HG02970 (cell line): ENCODE data around the gene JADE3.

Experiments used
- ATAC-seq: cut with Tn5 transposase; IDR thresholded peaks from one replicate; pipeline ENCODE4 v1.9.1; 2021; ENCODE audit warnings: mild to moderate bottlenecking, moderate library complexity, moderate number of reproducible peaks; ENCODE audit not compliant: unreplicated experiment, low FRiP score

Gene JADE3

DNA sequence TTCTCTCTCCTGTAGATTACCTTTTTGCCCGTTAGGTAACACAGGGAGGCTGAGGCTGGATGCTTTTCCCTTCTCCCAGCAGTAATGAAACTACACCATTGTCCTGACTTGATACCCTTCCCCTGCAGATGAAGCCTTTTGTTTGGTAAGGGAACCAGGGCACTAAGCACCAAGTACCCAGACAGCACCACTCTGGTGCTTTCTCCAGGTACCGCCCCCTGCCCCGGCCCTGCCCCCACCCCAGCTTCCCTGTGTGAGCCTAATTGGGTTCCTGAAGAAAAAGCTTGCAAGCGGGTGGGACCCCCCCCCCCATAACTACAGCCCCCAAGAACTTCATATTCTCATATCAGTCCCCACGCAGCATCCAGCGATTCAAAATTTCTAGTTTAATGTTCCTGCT lies 79.8 kb downstream of the JADE3 start:
- ATAC-seq: no peak

DNA sequence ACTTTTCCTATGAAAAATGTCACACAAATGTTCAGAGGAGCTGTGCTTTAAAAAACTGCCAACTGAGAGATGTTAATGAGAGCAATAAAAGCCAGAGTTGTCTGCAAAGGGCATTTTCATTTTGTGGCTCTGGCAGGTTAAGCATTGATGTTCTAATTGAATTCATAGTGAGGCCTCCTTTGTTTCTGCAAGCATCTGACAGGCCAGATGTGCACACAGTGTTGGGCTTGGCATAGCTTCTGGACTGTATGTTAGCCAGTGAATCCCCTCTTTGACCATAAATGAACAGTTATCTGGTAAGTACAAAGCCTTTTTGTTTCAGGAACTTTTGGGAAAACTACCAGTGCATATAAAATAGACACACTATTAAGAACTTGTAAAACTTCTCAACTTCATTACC lies 81.9 kb downstream of the JADE3 start:
- no peak for ATAC-seq

DNA sequence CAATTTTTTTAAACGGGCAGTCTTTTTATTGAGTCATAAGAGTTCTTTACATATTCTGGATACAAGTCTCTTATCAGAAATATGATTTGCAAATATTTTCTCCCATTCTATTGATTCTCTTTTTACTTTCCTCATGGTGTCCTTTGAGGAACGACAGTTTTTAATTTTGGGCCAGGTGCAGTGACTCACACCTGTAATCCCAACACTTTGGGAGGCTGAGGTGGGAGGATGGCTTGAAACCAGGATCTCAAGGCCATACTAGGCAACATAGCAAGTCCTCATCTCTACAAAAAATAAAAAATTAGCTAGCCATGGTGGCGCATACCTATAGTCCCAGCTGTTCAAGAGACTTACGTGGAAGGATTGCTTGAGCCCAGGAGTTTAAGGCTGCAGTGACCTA lies 99.9 kb downstream of the JADE3 start:
- no peak for ATAC-seq

DNA sequence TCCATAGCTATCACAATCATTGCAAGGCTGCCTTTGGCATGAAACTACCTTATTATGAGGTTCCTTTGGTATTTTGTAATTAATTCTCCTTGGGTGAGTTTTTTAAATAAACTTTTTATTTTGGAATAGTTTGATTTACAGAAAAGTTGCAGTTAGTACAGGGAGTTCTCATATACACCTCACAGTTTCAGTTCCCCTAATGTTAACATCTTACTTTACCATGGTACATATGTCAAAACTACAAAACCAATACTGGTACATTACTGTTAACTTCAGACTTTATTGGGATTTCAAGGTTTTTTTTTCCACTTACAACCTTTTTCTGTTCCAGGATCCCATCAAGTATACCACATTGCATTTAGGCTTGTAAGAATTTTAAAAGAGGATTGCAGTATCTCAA lies 114.0 kb downstream of the JADE3 start:
- ATAC-seq: no peak

DNA sequence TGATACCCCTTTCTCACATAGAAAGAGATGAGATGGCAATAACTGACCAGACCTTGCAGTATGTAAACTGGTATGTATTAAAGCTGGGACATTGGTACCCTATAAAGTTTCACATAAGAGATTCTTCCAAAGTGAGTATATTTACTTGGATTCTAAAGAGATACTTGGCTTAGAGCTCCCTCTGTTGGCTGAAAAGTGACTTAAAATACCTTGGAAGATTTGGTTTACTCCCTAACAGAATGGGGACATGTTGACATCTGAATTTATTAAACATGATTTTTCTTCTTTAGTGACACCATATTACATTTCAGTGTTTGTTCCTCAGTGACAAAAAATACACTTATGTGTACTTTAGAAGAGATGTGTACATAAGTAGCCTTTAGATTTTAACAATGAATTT lies 118.1 kb downstream of the JADE3 start:
- ATAC-seq: no peak

DNA sequence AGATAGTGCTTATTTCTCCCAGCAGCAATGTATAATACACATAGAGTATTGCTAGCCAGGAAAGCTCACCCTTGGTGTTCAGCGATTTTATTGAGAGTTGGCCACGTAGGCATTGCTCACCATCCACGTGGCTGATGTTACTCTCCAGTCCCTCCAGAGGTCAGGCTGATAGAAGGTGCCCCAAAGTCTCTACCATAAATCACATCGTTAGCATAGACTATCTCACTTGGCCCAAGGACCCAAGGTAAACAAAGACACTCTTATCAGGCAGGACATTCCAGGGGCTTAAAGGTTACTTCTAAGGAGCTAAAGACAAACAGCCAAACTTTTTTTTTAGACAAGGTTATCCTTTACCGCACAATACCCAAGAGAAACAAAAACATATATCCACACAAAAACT lies 135.8 kb downstream of the JADE3 start:
- no peak for ATAC-seq

DNA sequence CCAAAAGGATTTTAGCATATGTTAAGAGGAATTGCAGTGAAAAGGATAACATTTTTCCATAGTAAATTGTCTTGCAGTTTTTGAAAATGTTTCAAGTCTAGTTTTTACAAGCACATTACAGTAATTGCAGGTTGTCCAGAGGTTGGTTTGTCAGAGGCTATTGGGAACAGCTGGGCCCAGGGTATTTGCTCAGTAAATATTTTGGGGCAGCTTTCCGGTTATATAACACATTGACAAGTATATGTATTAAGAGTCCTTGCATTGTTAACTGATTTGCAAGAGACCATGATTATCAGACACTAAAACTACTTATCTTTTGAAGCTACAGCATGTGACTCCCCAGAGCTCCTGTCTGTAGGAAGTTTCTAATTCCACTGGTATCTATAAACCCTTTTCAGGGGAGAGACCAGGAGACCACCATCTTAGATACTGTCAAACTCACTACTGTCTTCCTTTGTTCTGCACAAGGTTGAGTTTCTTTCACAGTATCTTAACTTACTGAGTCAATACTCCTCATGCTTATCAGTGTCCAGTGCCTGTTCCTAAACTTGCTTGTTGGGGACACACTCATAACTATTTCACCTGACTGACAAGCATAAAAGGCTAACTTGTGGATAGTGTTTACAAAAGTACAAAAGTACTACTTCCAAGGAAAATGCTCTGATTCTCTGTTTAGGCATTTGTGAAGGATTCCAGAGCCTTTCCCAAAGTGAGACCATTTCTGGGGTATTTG lies 147.1 kb downstream of the JADE3 start:
- no peak for ATAC-seq

DNA sequence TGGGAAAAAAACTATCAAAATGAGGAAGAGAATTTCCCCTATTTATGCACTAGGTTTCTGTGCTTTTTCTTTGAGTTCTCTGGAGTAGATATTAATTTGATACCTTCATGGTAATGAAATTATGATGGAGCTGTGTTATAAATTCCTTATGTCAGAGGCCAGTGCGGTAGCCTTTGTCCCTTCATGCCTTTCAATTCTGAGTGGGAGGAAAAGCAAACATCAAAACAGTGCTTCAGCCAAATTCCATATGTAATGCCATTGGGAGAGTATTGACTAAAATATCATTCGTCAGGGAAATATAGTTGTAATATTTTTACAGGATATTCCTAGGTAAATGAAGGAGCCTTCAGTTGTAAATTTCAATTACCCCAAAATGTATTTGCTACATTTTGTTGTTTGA lies 148.5 kb downstream of the JADE3 start:
- ATAC-seq: no peak

DNA sequence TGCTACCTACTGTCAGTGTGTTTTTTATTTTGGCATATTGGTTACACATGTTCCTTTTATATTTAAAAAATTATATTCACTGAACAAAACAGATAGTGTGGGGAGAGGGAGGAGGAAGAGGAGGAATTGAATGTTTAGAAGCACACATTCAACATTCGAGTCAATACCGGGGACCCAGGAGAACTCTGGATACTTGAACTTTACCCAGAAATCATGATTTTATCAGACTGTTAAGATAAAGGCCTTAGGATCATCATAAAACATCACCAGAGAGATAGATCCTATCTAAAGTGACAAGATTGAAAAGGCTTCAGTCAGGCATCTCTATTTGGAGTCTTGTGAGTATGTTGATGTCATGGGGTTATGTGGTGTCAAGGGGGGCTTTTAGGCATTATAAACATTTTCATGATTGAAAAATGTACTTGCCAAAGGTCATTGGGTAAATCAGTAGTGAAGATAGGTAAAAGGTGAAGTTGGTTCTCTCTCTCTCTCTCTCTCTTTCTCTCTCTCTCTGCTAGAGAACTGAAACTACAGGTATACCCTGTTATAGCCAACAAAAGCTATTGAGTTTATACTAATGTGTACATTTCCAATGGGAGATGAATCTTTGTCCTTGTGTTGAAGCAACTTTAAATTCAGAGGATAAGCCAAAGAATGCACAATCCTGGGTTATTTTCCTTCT lies 149.2 kb downstream of the JADE3 start:
- no peak for ATAC-seq

DNA sequence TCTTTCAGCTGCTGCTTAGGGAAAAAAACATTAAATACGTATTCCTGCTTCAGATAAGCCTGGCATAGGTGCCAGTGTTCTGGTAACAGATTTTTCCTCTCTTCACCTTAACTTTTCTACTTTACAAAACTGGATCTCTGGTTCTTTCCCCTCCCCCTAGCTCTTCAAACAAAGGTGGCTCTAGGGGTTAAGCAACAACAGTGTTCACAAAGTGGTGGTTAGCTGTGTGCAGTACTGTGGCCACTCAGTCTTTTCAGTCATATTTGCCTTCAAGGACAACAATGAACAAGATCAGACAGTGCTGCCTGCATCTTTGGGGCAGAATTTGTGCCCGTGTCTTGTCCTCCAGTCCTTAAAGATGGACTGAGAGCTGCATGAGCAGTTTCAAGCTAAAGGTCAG lies 151.0 kb downstream of the JADE3 start:
- no peak for ATAC-seq

DNA sequence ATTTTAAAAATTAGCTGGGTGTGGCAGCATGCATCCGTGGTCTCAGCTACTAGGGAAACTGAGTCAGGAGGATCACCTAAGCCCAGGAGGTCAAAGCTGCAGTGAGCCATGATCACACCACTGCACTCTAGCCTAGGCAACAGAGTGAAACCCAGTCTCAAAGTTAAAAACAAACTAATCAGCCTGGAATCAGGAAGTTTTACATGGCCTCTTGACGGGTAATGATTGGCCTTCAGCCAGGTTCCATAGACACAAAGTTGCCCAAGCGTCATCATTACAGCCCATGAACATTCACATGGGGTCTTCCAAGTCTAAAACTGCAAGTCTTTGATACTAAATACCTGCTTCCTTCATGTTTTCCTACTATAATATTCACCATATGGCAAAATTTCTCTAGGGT lies 156.0 kb downstream of the JADE3 start:
- no peak for ATAC-seq

DNA sequence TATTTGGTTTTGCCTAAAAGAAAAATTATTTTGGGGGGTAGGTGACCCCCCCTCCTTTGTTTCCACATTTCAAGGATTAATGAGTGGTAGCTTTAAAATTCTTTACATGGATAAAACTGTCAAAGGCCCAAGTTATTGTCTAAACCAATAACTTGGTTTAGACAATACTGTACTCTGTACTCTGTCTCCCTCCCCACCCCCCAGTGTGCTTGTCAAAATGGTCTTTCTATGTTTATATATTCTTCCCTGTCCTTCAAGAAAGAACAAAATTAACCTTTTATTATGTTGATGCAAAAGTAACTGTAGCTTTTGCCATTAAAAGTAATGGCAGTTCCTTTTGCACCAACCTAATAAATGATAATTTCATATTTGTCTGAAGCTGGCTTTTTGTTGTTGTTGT lies 156.5 kb downstream of the JADE3 start:
- ATAC-seq: no peak

DNA sequence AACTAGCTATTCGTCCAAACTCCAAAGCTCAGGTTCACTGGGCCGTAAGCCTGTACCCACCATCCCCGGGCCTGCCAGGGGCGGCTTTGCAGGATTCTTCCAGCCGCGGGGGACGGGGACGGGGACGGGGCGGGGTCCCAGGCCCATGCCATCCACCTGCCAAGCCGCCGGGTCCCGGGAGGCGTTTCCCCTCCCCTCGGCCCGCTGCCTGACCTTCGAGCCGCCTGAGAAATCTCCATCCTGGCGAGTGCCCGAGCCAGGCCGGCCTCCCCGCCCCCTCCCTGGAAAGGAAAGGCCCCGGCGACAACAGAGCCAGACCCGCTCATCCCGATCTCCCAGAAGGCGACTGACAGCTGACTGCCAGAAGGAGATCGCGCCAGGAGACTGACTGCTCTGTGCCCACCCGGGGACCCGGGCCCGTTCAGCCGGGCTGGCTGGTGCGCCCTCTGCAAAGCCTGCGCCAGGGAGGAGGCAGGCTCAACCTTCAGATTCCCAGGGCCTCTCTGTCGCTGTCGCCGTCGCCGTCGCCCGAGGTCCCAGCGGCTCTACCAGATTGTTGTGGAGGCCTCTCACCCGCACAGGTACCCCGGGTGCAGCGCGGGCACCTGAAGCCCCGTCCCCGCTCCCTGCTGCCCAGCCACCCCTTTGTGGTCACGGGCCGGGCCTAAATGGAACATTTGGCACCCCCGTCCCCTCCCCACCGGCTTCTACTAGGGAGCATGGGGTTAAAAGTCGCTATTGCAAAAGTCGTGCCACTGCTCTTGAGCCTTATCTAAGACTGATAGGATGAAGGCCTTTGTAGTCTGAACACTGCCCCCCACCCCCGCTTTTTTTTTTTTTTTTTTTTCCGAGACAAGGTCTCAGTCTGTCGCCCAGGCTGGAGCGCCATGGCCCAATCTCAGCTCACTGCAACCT lies 166.2 kb downstream of the JADE3 start, which contains the start of gene RGN:
TSS of gene RGN (plus strand) at position 315 of the 915 bp plus-strand sequence. CDS start 2,702 bp downstream, outside the sequence.
- ATAC-seq: no peak

DNA sequence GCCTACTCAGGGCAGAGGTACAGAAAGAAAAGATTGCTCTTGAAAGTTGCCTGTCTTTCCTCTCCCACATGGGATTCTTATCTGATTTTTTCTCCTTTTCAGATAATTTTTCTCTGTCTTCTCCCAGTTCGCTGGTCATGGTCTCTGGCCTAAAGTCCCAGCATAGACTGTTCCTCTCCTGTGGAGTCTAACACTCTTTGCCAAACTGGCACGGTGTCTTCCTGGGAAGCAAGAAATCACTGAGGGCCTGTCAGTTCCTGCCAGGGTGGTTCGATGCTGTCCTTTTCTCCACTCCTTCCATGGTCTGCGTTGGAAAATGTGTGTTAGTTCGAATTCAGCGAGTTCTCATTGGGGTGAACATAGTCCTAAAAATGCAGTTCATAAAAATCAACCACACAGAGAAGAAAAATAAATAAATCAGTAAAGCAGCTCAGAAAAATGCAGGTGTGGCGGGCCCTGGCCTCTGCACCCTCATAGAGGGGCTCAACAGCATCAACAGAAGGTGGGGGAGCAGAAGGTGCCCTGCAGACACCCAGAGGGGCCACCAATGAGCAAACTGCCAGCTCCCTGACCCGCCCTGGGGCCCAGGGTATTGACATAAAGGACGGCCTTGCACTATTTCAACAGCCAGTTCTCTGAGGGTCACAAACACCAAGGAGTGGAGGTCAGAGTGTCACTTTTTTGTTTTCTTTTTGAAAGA lies 168.1 kb downstream of the JADE3 start:
- no peak for ATAC-seq

DNA sequence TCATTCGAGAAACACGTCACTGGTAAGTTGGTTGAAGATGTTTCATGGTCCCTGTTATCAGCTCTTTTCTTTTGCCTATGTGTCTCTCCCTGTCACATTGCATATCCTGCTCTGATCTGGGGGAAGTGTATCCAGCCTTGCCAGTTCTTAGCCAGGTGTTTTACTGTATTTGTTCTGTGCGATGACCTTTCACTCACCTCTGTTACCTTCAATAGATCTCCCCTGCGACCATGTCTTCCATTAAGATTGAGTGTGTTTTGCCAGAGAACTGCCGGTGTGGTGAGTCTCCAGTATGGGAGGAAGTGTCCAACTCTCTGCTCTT lies 168.7 kb downstream of the JADE3 start:
- ATAC-seq: no peak

DNA sequence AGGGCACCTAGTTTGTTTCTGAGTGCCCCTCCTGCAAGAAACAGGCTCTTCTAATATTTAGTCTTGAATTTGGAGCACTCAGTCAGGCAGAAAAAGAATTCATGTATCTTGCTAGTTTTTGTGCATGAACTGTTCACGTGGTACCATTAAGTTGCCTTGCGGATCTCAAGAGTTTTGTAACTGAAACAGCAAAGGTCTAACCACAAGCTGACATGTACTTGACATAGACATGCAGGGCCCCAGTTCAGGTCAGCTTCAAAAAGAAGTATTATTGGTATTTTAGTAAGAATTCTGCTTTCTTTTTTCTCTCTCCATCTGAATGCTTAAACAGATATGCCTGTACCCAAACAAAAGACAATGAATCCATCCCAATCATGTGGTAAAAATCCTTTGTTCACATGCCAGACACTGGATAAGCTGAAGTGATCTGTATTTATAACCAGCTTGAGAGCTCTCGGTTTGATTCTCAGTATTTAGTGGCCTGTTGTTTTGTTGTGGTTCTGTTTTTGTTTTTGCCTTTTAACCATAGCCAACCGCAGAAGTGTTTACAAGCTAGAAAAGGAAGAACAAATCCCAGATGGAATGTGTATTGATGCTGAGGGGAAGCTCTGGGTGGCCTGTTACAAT lies 179.0 kb downstream of the JADE3 start:
- no peak for ATAC-seq

DNA sequence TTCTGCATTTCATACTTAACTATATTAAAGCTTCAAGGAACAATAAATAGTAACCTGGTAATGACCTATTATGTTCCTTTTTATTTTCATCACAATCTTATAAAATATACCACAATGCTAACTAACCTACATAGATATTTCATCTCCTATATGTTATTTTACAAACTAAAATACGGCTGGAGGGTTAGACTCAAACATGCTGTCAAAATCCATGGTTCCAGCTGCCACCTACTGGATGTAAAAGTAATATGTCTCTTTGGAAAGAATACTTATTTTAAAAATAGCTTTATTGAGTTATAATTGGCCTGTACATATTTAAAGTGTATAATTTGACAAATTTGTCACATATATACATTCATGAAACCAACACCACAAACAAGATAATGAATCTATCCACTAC lies 181.0 kb downstream of the JADE3 start:
- no peak for ATAC-seq

DNA sequence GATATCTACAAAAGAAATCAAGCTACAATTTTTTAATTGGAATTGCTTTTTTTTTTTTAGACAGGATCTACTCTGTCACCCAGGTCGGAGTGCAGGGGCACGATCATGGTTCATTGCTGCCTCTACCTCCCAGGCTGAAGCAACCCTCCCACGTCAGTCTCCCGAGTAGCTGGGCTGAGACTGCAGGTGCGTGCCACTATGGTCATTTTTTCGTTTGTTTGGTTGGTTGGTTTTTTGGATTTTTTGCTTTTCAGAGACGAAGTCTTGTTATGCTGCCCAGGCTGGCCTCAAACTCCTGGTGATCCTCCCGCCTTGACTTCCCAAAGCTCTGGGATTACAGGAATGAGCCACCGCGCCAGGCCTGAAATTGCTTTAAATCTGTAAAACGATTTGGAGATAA lies 181.6 kb downstream of the JADE3 start:
- no peak for ATAC-seq

DNA sequence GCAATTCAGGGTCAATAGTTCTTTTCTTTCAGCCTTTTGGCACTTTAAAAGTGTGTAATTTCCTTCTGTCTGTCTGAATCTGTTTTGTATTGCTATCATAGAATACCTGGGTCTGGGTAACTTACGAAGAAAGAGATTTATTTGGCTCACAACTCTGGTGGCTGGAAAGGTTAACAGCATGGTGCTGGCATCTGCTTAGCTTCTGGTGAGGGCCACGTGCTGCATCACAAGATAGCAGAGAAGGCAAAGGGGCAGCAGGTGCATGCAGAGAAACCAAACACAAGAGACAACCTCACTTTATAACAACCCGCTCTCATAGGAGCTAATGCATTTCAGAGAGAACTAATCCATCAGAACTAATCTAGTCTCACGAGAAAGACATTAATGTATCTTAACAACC lies 184.8 kb downstream of the JADE3 start:
- no peak for ATAC-seq

DNA sequence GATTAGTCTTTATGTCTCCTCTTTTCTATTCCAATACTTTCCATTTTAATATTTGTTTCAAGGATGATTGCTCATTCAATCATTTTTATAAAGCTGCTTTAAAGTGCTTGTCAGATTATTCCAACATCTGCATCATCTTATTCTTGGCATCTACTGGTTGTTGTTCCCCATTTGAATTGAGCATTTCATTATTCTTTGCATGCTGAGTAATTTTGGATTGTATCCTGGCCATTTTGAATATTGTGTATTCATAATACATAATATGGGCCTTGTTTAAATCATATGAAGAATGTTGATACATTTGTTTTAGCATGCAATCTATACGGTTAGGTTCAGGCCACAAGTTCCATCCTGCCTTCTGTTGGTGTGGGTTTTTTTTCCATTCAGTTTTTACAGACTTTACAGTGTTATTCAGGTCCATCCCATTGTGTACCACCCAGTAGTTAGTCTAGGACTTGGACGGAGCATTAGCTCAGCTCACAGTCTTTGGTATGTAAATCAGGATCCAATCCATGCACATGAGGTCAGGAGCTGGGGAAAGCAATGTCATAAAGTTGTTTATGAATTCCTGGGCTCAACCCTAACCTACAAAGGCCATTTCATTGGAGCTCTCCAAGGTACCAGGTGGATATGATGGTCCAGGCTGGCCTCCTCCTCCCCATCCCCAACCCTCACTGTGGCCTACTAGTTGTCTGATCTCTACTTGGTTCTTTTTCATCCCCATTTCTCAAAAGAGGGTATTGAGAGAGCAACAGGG lies 186.3 kb downstream of the JADE3 start:
- ATAC-seq: no peak
